Tibial nerve (tissue), 4 donors: Measurements from ENCODE around the gene PPM1G. TPM values are rescaled to one million over a fixed set of nuclear protein-coding genes. Genes with fewer than 3 reads are reported as not detected.

Source experiments
- DNase-seq, 2 donors: peaks; one replicate each; pipeline ENCODE4 v3.0.0-alpha.2; 2019; ENCODE audit warnings: low spot score in 2 of 2
- H3K27ac ChIP-seq, 4 donors: fragments of 200-600 bp; sonication (generic) in 3 of 4; one replicate each; pipeline ENCODE4 v1.5.1; 2017 to 2019; ENCODE audit warnings: mild to moderate bottlenecking in 1 of 4
- H3K27me3 ChIP-seq, 2 donors: fragments of 200-600 bp; sonication (generic) in 1 of 2; one replicate each; pipeline versions ENCODE4 v1.5.1 to v1.6.0; 2017 to 2019
- H3K36me3 ChIP-seq, 3 donors: fragments of 200-600 bp; sonication (generic); one replicate each; pipeline ENCODE4 v1.5.1; 2018 to 2019
- H3K4me1 ChIP-seq, 4 donors: fragments of 200-600 bp; sonication (generic) in 3 of 4; one replicate each; pipeline ENCODE4 v1.5.1; 2017 to 2019
- H3K4me3 ChIP-seq, 4 donors: fragments of 200-600 bp; sonication (generic) in 3 of 4; one replicate each; pipeline ENCODE4 v1.5.1; 2017 to 2019; ENCODE audit warnings: mild to moderate bottlenecking in 1 of 4, moderate library complexity in 1 of 4
- H3K9me3 ChIP-seq, 4 donors: fragments of 200-600 bp; sonication (generic) in 3 of 4; one replicate each; pipeline ENCODE4 v1.5.1; 2017 to 2019
- CTCF ChIP-seq, 5 experiments: fragments of 200-600 bp in 3 of 5; fragments of 450-650 bp in 2 of 5; sonication (generic) in 3 of 5; IDR thresholded peaks; one replicate each; pipeline ENCODE4 v1.5.1; 2016 to 2019; ENCODE audit warnings: antibody characterized with exemption in 5 of 5, mild to moderate bottlenecking in 3 of 5, moderate library complexity in 2 of 5
- EP300 ChIP-seq, 2 donors: sonication (generic); formaldehyde crosslinking; IDR thresholded peaks; one replicate each; pipeline ENCODE4 v1.6.1; 2017; ENCODE audit warnings: antibody characterized with exemption in 2 of 2, mild to moderate bottlenecking in 1 of 2
- POLR2A ChIP-seq, 2 donors: fragments of 450-650 bp; IDR thresholded peaks; one replicate each; pipeline ENCODE4 v1.6.1; 2017; ENCODE audit warnings: antibody characterized with exemption in 2 of 2, mild to moderate bottlenecking in 2 of 2, moderate library complexity in 2 of 2
- WGBS, 2 donors: methylation state at CpG; one replicate each; pipeline ENCODE4 v1.1.5; 2018; 5-methylcytosine and 5-hydroxymethylcytosine counted together
- total RNA-seq, 4 donors: library from RNA; depleted of rRNA; stranded (reverse); fragments of >200 nt; gene quantifications; one replicate each; pipeline ENCODE4 v1.1.0, GENCODE V29; 2016

Gene PPM1G
- total RNA-seq, 4 donors from 2014 or later = 33.7 to 53.6 (median 47.9) TPM

GRCh38 chr2:27376151-27376865 lies 33.1 kb downstream of the PPM1G start:
- 73 to 82% methylated on average over 13 to 15 of the region's 16 CpGs for WGBS, 2 donors

DNA sequence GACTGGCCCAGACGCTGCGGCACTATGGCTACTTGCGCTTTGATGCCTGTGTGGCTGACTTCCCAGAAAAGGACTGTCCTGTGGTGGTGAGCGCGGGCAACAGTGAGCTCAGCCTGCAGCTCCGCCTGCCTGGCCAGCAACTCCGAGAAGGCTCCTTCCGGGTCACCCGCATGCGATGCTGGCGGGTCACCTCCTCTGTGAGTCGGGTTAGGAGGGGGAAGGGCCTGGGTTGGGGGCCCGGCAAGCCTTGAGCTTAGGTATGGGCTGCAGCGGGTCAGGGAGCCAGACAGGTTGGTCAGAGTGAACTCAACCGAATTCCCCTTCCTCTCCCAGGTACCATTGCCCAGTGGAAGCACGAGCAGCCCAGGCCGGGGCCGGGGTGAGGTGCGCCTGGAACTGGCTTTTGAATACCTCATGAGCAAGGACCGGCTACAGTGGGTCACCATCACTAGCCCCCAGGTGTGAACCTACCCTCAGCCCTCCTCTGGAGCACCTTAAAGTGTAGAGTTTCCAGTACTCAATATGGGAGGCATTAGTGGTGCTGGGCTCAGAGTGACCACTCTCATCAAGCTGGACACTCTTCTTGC lies 33.8 kb downstream of the PPM1G start:
- no peaks in the 10 kb centered on the region for H3K27me3 ChIP-seq
- WGBS, 2 donors = 90 to 95% methylated on average over 17 to 20 of the region's 20 CpGs
- H3K36me3 ChIP-seq = peaks cover 0 to 66% (median 41%) of the 10 kb centered on the region in 3 donors
- H3K27ac ChIP-seq = no peak overlapping the region
- H3K9me3 ChIP-seq = no peaks in the 10 kb centered on the region
- H3K4me1 ChIP-seq = peaks cover 0 to 49% (median 27%) of the 10 kb centered on the region in 4 donors
- no peak overlapping the region for H3K4me3 ChIP-seq
- TF ChIP-seq EP300 (IDR thresholded peaks at IDR 0.05) (no peak), POLR2A (IDR thresholded peaks at IDR 0.05) (no peak), CTCF (IDR thresholded peaks at IDR 0.05) (no peak)
- DNase-seq = no peak

More at GRCh38 chr2:27376151-27376865, 33.1 kb downstream of the PPM1G start:
- H3K4me3 ChIP-seq = no peak overlapping the region
- TF ChIP-seq EP300 (IDR thresholded peaks at IDR 0.05) = no peak
- no peak for TF ChIP-seq CTCF (IDR thresholded peaks at IDR 0.05)
- TF ChIP-seq POLR2A (IDR thresholded peaks at IDR 0.05) = no peak
- no peaks in the 10 kb centered on the region for H3K9me3 ChIP-seq
- H3K36me3 ChIP-seq = peaks cover 0 to 66% (median 41%) of the 10 kb centered on the region in 3 donors
- H3K27me3 ChIP-seq = no peaks in the 10 kb centered on the region
- no peak overlapping the region for H3K27ac ChIP-seq
- H3K4me1 ChIP-seq = peaks cover 0 to 51% (median 29%) of the 10 kb centered on the region in 4 donors
- DNase-seq = no peak

DNA sequence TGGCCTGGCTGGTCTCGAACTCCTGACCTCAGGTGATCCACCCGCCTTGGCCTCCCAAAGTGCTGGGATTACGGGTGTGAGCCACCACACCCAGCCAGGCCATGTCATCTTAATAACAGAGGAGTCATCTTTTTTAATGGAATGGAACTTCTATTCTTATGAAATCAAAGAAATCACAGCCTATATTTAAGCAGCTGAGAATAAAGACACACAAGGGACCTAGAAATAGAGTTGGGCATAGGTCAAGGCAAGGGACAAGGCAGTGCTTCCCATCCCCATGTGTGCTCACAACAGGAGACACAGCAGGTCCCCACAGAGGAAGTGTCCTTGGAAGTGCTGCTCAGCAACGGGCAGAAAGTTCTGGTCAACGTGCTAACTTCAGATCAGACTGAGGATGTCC lies 35.8 kb downstream of the PPM1G start:
- WGBS, 2 donors = 90 to 99% methylated on average over 5 of the region's 5 CpGs
- H3K27me3 ChIP-seq = no peaks in the 10 kb centered on the region
- H3K27ac ChIP-seq = no peak overlapping the region
- H3K36me3 ChIP-seq = peaks cover 0 to 69% (median 41%) of the 10 kb centered on the region in 3 donors
- no peak for TF ChIP-seq POLR2A (IDR thresholded peaks at IDR 0.05)
- no peak for TF ChIP-seq CTCF (IDR thresholded peaks at IDR 0.05)
- no peak for TF ChIP-seq EP300 (IDR thresholded peaks at IDR 0.05)
- peaks cover 0 to 45% (median 28%) of the 10 kb centered on the region in 4 donors for H3K4me1 ChIP-seq
- no peak overlapping the region for H3K4me3 ChIP-seq
- no peak for DNase-seq
- no peaks in the 10 kb centered on the region for H3K9me3 ChIP-seq

DNA sequence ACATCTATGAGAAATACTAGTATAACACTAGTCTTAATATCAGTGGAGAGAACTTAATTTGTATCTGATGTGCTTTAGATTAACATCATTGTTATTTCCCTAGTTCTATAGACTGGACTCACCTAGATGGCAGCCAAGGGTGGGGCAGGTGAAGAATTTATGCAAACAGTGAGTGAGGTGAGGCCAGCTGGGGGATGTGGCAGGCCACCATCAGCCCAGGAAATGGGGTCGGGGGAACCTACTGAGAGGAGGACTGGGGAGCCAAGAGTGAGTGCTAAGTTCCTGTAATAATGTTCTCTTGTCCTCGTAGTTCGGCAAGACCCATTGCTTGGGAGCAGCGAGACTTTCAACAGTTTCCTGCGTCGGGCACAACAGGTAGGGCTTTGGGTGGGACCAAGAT lies 36.5 kb downstream of the PPM1G start:
- H3K36me3 ChIP-seq = peaks cover 0 to 69% (median 41%) of the 10 kb centered on the region in 3 donors

More for the DNA sequence above, 36.5 kb downstream of the PPM1G start:
- Histone ChIP-seq H3K4me1 (peaks cover 0 to 44% (median 28%) of the 10 kb centered on the region in 4 donors), H3K27ac (no peak overlapping the region), H3K27me3 (no peaks in the 10 kb centered on the region), H3K4me3 (no peak overlapping the region), H3K9me3 (no peaks in the 10 kb centered on the region)
- WGBS, 2 donors = 79 to 95% methylated on average over 6 of the region's 6 CpGs
- TF ChIP-seq POLR2A (IDR thresholded peaks at IDR 0.05) = no peak
- TF ChIP-seq CTCF (IDR thresholded peaks at IDR 0.05) = no peak
- no peak for TF ChIP-seq EP300 (IDR thresholded peaks at IDR 0.05)
- no peak for DNase-seq
